Activated naive CD8-positive, alpha-beta T cell (primary cell): ENCODE results near the gene SSBP4.

Source experiments
- H3K27ac Mint-ChIP-seq: one replicate; pipeline ENCODE4 v1.8.0; 2021; ENCODE audit warnings: mixed read lengths
- H3K27me3 Mint-ChIP-seq: one replicate; pipeline ENCODE4 v1.8.0; 2021; ENCODE audit warnings: mixed read lengths
- H3K36me3 Mint-ChIP-seq: one replicate; pipeline ENCODE4 v1.8.0; 2021; ENCODE audit warnings: mixed read lengths
- H3K4me1 Mint-ChIP-seq: one replicate; pipeline ENCODE4 v1.8.0; 2021; ENCODE audit warnings: low read depth, mixed read lengths
- H3K4me3 Mint-ChIP-seq: one replicate; pipeline ENCODE4 v1.8.0; 2021; ENCODE audit warnings: mild to moderate bottlenecking, mixed read lengths
- H3K9me3 Mint-ChIP-seq: one replicate; pipeline ENCODE4 v1.8.0; 2021; ENCODE audit warnings: low read depth, mixed read lengths

SSBP4 gene

GRCh38 chr19:18439025-18439909 lies 20.1 kb downstream of the SSBP4 start:
- H3K9me3 Mint-ChIP-seq: no peaks in the 10 kb centered on the region
- no peaks in the 10 kb centered on the region for H3K27me3 Mint-ChIP-seq
- no peak overlapping the region for H3K27ac Mint-ChIP-seq
- no peak overlapping the region for H3K4me3 Mint-ChIP-seq
- H3K36me3 Mint-ChIP-seq: no peaks in the 10 kb centered on the region
- H3K4me1 Mint-ChIP-seq: peaks cover 21% of the 10 kb centered on the region

GRCh38 chr19:18439910-18440237 lies 20.7 kb downstream of the SSBP4 start:
- H3K27me3 Mint-ChIP-seq: no peaks in the 10 kb centered on the region
- H3K4me3 Mint-ChIP-seq: no peak overlapping the region
- H3K4me1 Mint-ChIP-seq: peaks cover 18% of the 10 kb centered on the region
- H3K9me3 Mint-ChIP-seq: no peaks in the 10 kb centered on the region
- H3K36me3 Mint-ChIP-seq: no peaks in the 10 kb centered on the region
- H3K27ac Mint-ChIP-seq: no peak overlapping the region

GRCh38 chr19:18440415-18440877 lies 21.2 kb downstream of the SSBP4 start:
- H3K36me3 Mint-ChIP-seq: no peaks in the 10 kb centered on the region
- peak overlapping the region; percentile 41 for H3K27ac Mint-ChIP-seq
- H3K9me3 Mint-ChIP-seq: no peaks in the 10 kb centered on the region
- H3K27me3 Mint-ChIP-seq: no peaks in the 10 kb centered on the region
- no peak overlapping the region for H3K4me3 Mint-ChIP-seq
- peaks cover 18% of the 10 kb centered on the region for H3K4me1 Mint-ChIP-seq

- Mint-ChIP-seq H3K27me3 (no peaks in the 10 kb centered on the region), H3K36me3 (no peaks in the 10 kb centered on the region), H3K4me1 (peaks cover 18% of the 10 kb centered on the region), H3K4me3 (no peak overlapping the region), H3K9me3 (no peaks in the 10 kb centered on the region), H3K27ac (peak overlapping the region; percentile 34)
Measured at GRCh38 chr19:18440936-18441803, 22.0 kb downstream of the SSBP4 start.

- H3K9me3 Mint-ChIP-seq: no peaks in the 10 kb centered on the region
- H3K4me1 Mint-ChIP-seq: peaks cover 14% of the 10 kb centered on the region
- H3K27ac Mint-ChIP-seq: peak overlapping the region; percentile 86
- H3K36me3 Mint-ChIP-seq: no peaks in the 10 kb centered on the region
- H3K4me3 Mint-ChIP-seq: peak overlapping the region; percentile 44
- H3K27me3 Mint-ChIP-seq: no peaks in the 10 kb centered on the region
Measured at GRCh38 chr19:18441804-18442788, 22.9 kb downstream of the SSBP4 start.

- Mint-ChIP-seq H3K4me1 (peaks cover 14% of the 10 kb centered on the region), H3K27me3 (no peaks in the 10 kb centered on the region), H3K36me3 (no peaks in the 10 kb centered on the region), H3K4me3 (no peak overlapping the region), H3K9me3 (no peaks in the 10 kb centered on the region), H3K27ac (no peak overlapping the region)
Measured at GRCh38 chr19:18442941-18443340, 23.7 kb downstream of the SSBP4 start.

- Mint-ChIP-seq H3K27ac (no peak overlapping the region), H3K4me3 (no peak overlapping the region), H3K4me1 (peaks cover 14% of the 10 kb centered on the region), H3K9me3 (no peaks in the 10 kb centered on the region), H3K36me3 (no peaks in the 10 kb centered on the region), H3K27me3 (no peaks in the 10 kb centered on the region)
Measured at GRCh38 chr19:18443406-18443805, 24.2 kb downstream of the SSBP4 start.

- no peak overlapping the region for H3K27ac Mint-ChIP-seq
- peaks cover 13% of the 10 kb centered on the region for H3K4me1 Mint-ChIP-seq
- H3K36me3 Mint-ChIP-seq: no peaks in the 10 kb centered on the region
- H3K9me3 Mint-ChIP-seq: no peaks in the 10 kb centered on the region
- H3K27me3 Mint-ChIP-seq: no peaks in the 10 kb centered on the region
- H3K4me3 Mint-ChIP-seq: no peak overlapping the region
Measured at GRCh38 chr19:18443831-18444230, 24.6 kb downstream of the SSBP4 start.

- H3K27ac Mint-ChIP-seq: no peak overlapping the region
- no peaks in the 10 kb centered on the region for H3K27me3 Mint-ChIP-seq
- H3K36me3 Mint-ChIP-seq: no peaks in the 10 kb centered on the region
- no peak overlapping the region for H3K4me3 Mint-ChIP-seq
- no peaks in the 10 kb centered on the region for H3K9me3 Mint-ChIP-seq
- H3K4me1 Mint-ChIP-seq: peaks cover 13% of the 10 kb centered on the region
Measured at GRCh38 chr19:18444513-18444912, 25.3 kb downstream of the SSBP4 start.

- no peak overlapping the region for H3K27ac Mint-ChIP-seq
- H3K9me3 Mint-ChIP-seq: no peaks in the 10 kb centered on the region
- peaks cover 13% of the 10 kb centered on the region for H3K4me1 Mint-ChIP-seq
- H3K27me3 Mint-ChIP-seq: no peaks in the 10 kb centered on the region
- H3K4me3 Mint-ChIP-seq: no peak overlapping the region
- H3K36me3 Mint-ChIP-seq: no peaks in the 10 kb centered on the region
Measured at GRCh38 chr19:18445262-18445948, 26.2 kb downstream of the SSBP4 start.

- no peaks in the 10 kb centered on the region for H3K9me3 Mint-ChIP-seq
- no peak overlapping the region for H3K27ac Mint-ChIP-seq
- H3K36me3 Mint-ChIP-seq: no peaks in the 10 kb centered on the region
- no peak overlapping the region for H3K4me3 Mint-ChIP-seq
- peaks cover 12% of the 10 kb centered on the region for H3K4me1 Mint-ChIP-seq
- no peaks in the 10 kb centered on the region for H3K27me3 Mint-ChIP-seq
Measured at GRCh38 chr19:18446145-18446810, 27.1 kb downstream of the SSBP4 start.

- Mint-ChIP-seq H3K36me3 (no peaks in the 10 kb centered on the region), H3K4me1 (peaks cover 12% of the 10 kb centered on the region), H3K27me3 (no peaks in the 10 kb centered on the region), H3K9me3 (no peaks in the 10 kb centered on the region), H3K4me3 (no peak overlapping the region), H3K27ac (no peak overlapping the region)
Measured at GRCh38 chr19:18446811-18447359, 27.7 kb downstream of the SSBP4 start.

- Mint-ChIP-seq H3K4me1 (peaks cover 2% of the 10 kb centered on the region), H3K27ac (no peak overlapping the region), H3K4me3 (no peak overlapping the region), H3K27me3 (no peaks in the 10 kb centered on the region), H3K9me3 (no peaks in the 10 kb centered on the region), H3K36me3 (no peaks in the 10 kb centered on the region)
Measured at GRCh38 chr19:18449552-18449951, 30.4 kb downstream of the SSBP4 start.
